ENCODE measurements around the gene MAS1L. TPM values are rescaled to one million over a fixed set of nuclear protein-coding genes. Genes with fewer than 3 reads are reported as not detected.
A peak's percentile ranks its signal among the peaks of the same experiment; 100 is the strongest.

The MAS1L gene
- total RNA-seq, 2 donors from 2014 or later = not detected

DNA sequence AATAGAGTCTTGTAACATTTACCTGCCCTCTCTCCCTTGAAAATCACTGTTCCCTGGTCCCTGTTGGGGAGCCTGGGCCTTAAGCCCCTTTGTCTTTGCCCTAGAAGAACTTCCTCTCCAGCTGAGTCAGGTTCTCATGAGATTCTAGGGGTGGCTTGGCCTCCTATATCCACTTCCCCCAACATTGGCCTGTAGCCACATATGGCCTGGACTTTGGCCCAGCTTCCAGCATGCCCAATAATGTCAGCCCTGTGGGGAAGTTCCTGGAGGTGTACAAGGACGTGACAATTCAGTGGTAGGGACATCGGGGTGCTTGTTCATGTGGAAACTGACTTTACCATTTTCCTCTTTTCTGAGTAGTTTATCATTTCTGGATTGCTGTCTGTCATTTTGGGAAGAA lies 17.2 kb upstream of the MAS1L start:
- no peaks in the 10 kb centered on the region for H3K36me3 Mint-ChIP-seq
- peaks cover 5 to 7% of the 10 kb centered on the region in 2 donors for H3K27me3 Mint-ChIP-seq
- H3K27ac Mint-ChIP-seq = no peak overlapping the region
- no peak for ATAC-seq
- no peak for DNase-seq (ENCODE audit: low spot score)
- no peaks in the 10 kb centered on the region for H3K9me3 Mint-ChIP-seq
- no peaks in the 10 kb centered on the region for H3K4me1 Mint-ChIP-seq (ENCODE audit: low read depth in 2 of 2)
- H3K4me3 Mint-ChIP-seq = no peak overlapping the region

- ATAC-seq (no peak), DNase-seq (ENCODE audit: low spot score) (no peak)
- Mint-ChIP-seq H3K27me3 (peaks cover 15 to 20% of the 10 kb centered on the region in 2 donors), H3K4me1 (ENCODE audit: low read depth in 2 of 2) (no peaks in the 10 kb centered on the region), H3K4me3 (no peak overlapping the region), H3K36me3 (no peaks in the 10 kb centered on the region), H3K27ac (no peak overlapping the region), H3K9me3 (no peaks in the 10 kb centered on the region)
Observed at GRCh38 chr6:29502597-29502996, 14.8 kb upstream of the MAS1L start.

DNA sequence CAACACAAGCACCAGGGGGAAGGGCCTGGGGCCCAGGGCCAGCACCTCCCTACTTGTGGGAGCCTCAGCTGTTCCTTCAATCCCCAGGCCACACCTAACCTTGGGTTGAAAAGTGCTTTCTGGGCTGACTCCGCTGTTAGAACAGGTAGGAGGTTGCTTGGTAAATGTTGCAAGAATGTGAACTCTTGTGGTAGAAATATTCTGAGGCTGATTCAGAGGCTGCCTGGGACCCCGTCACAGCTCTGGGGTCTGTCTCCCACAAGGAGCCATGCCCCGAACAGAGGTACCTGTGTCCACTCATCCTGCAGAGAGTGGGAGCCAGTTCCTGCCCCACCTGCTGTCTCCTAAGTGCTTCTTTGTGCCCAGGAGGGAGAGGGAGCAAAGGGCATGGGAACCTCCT lies 14.4 kb upstream of the MAS1L start:
- Mint-ChIP-seq H3K4me1 (ENCODE audit: low read depth in 2 of 2) (no peaks in the 10 kb centered on the region), H3K27ac (no peak overlapping the region), H3K36me3 (no peaks in the 10 kb centered on the region), H3K27me3 (peaks cover 20 to 24% of the 10 kb centered on the region in 2 donors), H3K4me3 (no peak overlapping the region), H3K9me3 (no peaks in the 10 kb centered on the region)
- no peak for ATAC-seq
- DNase-seq (ENCODE audit: low spot score) = no peak

- Mint-ChIP-seq H3K4me3 (no peak overlapping the region), H3K9me3 (no peaks in the 10 kb centered on the region), H3K27ac (no peak overlapping the region), H3K36me3 (no peaks in the 10 kb centered on the region), H3K4me1 (ENCODE audit: low read depth in 2 of 2) (no peaks in the 10 kb centered on the region), H3K27me3 (peaks cover 25 to 29% of the 10 kb centered on the region in 2 donors)
- ATAC-seq (no peak), DNase-seq (ENCODE audit: low spot score) (no peak)
Observed at GRCh38 chr6:29501106-29501505, 13.3 kb upstream of the MAS1L start.

- Mint-ChIP-seq H3K36me3 (no peaks in the 10 kb centered on the region), H3K4me1 (ENCODE audit: low read depth in 2 of 2) (no peaks in the 10 kb centered on the region), H3K27me3 (peaks cover 25 to 29% of the 10 kb centered on the region in 2 donors), H3K9me3 (no peaks in the 10 kb centered on the region), H3K27ac (no peak overlapping the region), H3K4me3 (no peak overlapping the region)
- ATAC-seq (no peak), DNase-seq (ENCODE audit: low spot score) (no peak)
Observed at GRCh38 chr6:29500594-29500993, 12.8 kb upstream of the MAS1L start.

DNA sequence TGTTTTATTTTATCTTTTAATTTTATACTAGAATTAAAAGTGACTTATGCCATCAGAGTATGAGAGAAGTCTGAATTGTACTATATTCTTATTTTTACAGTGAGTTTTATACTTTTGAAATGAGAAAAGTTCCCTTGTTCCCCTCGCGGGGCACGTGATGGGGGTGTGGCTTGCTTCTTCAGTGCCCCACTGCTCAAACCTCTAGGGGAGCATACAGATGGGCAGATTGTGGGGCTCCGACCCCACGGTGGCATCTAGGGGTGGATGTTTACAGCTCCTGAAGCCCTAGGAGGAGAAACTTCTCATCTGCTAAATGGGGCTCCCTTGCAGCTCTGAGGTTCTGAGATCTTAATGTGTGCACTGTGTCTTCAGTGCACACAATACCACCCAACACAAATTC lies 11.9 kb upstream of the MAS1L start:
- no peak overlapping the region for H3K27ac Mint-ChIP-seq
- no peak overlapping the region for H3K4me3 Mint-ChIP-seq
- ATAC-seq (no peak), DNase-seq (ENCODE audit: low spot score) (no peak)
- no peaks in the 10 kb centered on the region for H3K9me3 Mint-ChIP-seq
- no peaks in the 10 kb centered on the region for H3K36me3 Mint-ChIP-seq
- H3K4me1 Mint-ChIP-seq (ENCODE audit: low read depth in 2 of 2) = no peaks in the 10 kb centered on the region
- peaks cover 29 to 30% of the 10 kb centered on the region in 2 donors for H3K27me3 Mint-ChIP-seq

- H3K4me1 Mint-ChIP-seq (ENCODE audit: low read depth in 2 of 2) = no peaks in the 10 kb centered on the region
- H3K36me3 Mint-ChIP-seq = no peaks in the 10 kb centered on the region
- peaks cover 29 to 31% of the 10 kb centered on the region in 2 donors for H3K27me3 Mint-ChIP-seq
- DNase-seq (ENCODE audit: low spot score) = no peak
- no peak overlapping the region for H3K27ac Mint-ChIP-seq
- ATAC-seq = no peak
- H3K9me3 Mint-ChIP-seq = no peaks in the 10 kb centered on the region
- H3K4me3 Mint-ChIP-seq = no peak overlapping the region
Observed at GRCh38 chr6:29496961-29497360, 9.2 kb upstream of the MAS1L start.

GRCh38 chr6:29495571-29495970 lies 7.8 kb upstream of the MAS1L start:
- Mint-ChIP-seq H3K4me3 (no peak overlapping the region), H3K4me1 (ENCODE audit: low read depth in 2 of 2) (no peaks in the 10 kb centered on the region), H3K27ac (no peak overlapping the region), H3K9me3 (no peaks in the 10 kb centered on the region), H3K27me3 (peaks cover 31 to 32% of the 10 kb centered on the region in 2 donors), H3K36me3 (no peaks in the 10 kb centered on the region)
- ATAC-seq = no peak
- no peak for DNase-seq (ENCODE audit: low spot score)

- no peaks in the 10 kb centered on the region for H3K9me3 Mint-ChIP-seq
- H3K4me3 Mint-ChIP-seq = no peak overlapping the region
- peaks cover 27 to 31% of the 10 kb centered on the region in 2 donors for H3K27me3 Mint-ChIP-seq
- no peaks in the 10 kb centered on the region for H3K36me3 Mint-ChIP-seq
- DNase-seq (ENCODE audit: low spot score) (no peak), ATAC-seq (no peak)
- no peaks in the 10 kb centered on the region for H3K4me1 Mint-ChIP-seq (ENCODE audit: low read depth in 2 of 2)
- H3K27ac Mint-ChIP-seq = no peak overlapping the region
Observed at GRCh38 chr6:29494131-29494530, 6.4 kb upstream of the MAS1L start.

DNA sequence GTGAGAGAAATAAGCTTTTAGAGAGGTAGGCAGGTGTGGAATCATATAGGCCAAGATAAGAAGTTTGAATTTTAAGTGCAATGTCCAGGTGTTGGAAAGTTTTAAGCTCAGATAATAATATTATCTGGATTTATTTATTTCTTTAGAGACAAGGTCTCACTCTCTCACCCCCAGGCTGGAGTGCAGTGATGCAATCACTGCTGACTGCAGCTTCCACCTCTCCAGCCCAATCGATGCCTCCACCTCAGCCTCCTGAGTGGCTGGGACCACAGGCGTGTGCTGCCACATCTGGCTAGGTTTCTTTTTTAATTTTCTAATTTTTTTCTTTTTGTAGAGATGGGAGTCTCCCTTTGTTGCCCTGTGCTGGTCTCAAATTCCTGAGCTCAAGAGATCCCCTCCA lies 5.5 kb upstream of the MAS1L start:
- Mint-ChIP-seq H3K9me3 (no peaks in the 10 kb centered on the region), H3K27me3 (peaks cover 20 to 25% of the 10 kb centered on the region in 2 donors), H3K4me3 (no peak overlapping the region), H3K36me3 (no peaks in the 10 kb centered on the region), H3K27ac (no peak overlapping the region), H3K4me1 (ENCODE audit: low read depth in 2 of 2) (no peaks in the 10 kb centered on the region)
- DNase-seq (ENCODE audit: low spot score) (no peak), ATAC-seq (no peak)

DNA sequence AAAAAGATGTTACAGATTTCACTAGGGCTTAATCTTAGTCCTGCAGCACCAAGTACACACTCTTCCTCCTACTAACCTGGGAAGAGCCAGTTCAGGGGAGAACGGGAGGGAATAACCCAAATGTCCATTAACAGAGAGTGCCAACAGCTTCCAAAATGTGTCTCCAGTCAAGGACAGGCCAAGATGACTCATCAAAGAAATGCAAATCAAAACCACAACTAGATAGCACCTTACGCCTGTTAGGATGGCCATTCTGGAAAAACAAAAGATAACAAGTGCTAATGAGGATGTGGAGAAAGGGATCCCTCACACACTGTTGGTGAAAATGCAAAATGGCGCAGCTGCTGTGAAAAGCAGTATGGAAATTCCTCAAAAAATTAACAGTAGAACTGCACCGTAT lies 3.8 kb upstream of the MAS1L start:
- Mint-ChIP-seq H3K4me1 (ENCODE audit: low read depth in 2 of 2) (no peaks in the 10 kb centered on the region), H3K27me3 (peaks cover 17 to 22% of the 10 kb centered on the region in 2 donors), H3K4me3 (no peak overlapping the region), H3K27ac (no peak overlapping the region), H3K9me3 (no peaks in the 10 kb centered on the region), H3K36me3 (no peaks in the 10 kb centered on the region)
- DNase-seq (ENCODE audit: low spot score) (no peak), ATAC-seq (no peak)

- H3K9me3 Mint-ChIP-seq = no peaks in the 10 kb centered on the region
- no peak for DNase-seq (ENCODE audit: low spot score)
- peak overlapping the region; percentile 7 for H3K4me3 Mint-ChIP-seq
- peak in 1 of 2 donors; percentile 62 for ATAC-seq
- no peaks in the 10 kb centered on the region for H3K4me1 Mint-ChIP-seq (ENCODE audit: low read depth in 2 of 2)
- H3K27me3 Mint-ChIP-seq = peaks cover 17 to 29% of the 10 kb centered on the region in 2 donors
- peak overlapping the region in 1 of 2 donors; percentile 12 for H3K27ac Mint-ChIP-seq
- no peaks in the 10 kb centered on the region for H3K36me3 Mint-ChIP-seq
Observed at GRCh38 chr6:29490552-29490951, 2.8 kb upstream of the MAS1L start.

- H3K27ac Mint-ChIP-seq = peak overlapping the region in 1 of 2 donors; percentile 12
- H3K4me3 Mint-ChIP-seq = peak overlapping the region; percentile 7
- no peaks in the 10 kb centered on the region for H3K9me3 Mint-ChIP-seq
- ATAC-seq (no peak), DNase-seq (ENCODE audit: low spot score) (no peak)
- no peaks in the 10 kb centered on the region for H3K36me3 Mint-ChIP-seq
- peaks cover 17 to 26% of the 10 kb centered on the region in 2 donors for H3K27me3 Mint-ChIP-seq
- no peaks in the 10 kb centered on the region for H3K4me1 Mint-ChIP-seq (ENCODE audit: low read depth in 2 of 2)
Observed at GRCh38 chr6:29490055-29490454, 2.3 kb upstream of the MAS1L start.

DNA sequence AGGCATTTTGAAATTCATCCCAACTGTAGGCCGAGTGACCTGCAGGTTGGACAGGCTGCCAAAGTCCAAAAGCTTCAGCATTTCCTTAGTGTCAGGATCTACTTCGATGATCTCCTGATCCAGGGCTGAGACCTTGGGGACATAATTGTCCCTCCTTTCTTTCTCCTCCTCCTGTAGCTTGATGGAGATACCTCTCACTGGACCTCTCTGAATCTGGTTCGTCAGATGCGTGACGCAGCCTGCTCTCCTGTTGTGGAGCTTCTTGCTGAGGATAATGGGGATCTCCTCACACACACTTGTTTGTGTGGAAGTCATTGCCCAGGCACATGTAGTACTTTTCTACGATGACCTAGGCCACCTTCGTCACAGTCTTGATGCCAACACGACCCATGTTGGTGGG lies 1.5 kb upstream of the MAS1L start:
- H3K4me1 Mint-ChIP-seq (ENCODE audit: low read depth in 2 of 2) = no peaks in the 10 kb centered on the region
- H3K9me3 Mint-ChIP-seq = no peaks in the 10 kb centered on the region
- no peak overlapping the region for H3K4me3 Mint-ChIP-seq
- no peak for DNase-seq (ENCODE audit: low spot score)
- no peak overlapping the region for H3K27ac Mint-ChIP-seq
- no peaks in the 10 kb centered on the region for H3K36me3 Mint-ChIP-seq
- H3K27me3 Mint-ChIP-seq = peaks cover 17 to 26% of the 10 kb centered on the region in 2 donors
- ATAC-seq = no peak

DNA sequence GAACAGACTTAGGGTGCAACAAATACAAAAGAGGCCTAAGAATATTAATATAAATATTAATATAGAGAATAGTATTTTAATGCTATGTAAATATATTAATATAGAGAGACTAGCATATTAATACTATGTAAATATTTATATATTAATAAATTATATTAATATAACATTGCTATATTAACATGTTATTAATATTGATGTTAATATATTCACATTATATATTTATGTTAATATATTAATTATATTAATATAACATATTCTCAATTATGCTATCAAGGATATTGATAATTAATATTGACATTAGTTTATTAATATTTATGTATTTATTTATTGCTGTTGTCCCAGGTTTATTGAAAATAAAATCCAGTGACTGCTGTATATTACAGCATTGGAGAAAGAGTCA lies 1.1 kb upstream of the MAS1L start:
- Mint-ChIP-seq H3K36me3 (no peaks in the 10 kb centered on the region), H3K4me1 (ENCODE audit: low read depth in 2 of 2) (no peaks in the 10 kb centered on the region), H3K4me3 (no peak overlapping the region), H3K9me3 (no peaks in the 10 kb centered on the region), H3K27ac (no peak overlapping the region), H3K27me3 (peaks cover 17 to 26% of the 10 kb centered on the region in 2 donors)
- DNase-seq (ENCODE audit: low spot score) (no peak), ATAC-seq (no peak)
